ENCODE results near the gene LHX3.

Gene LHX3

GRCh38 chr9:136174779-136175615 lies 29.9 kb downstream of the LHX3 start:
- peak in 1 of 2 experiments; percentile 35 for DNase-seq

DNA sequence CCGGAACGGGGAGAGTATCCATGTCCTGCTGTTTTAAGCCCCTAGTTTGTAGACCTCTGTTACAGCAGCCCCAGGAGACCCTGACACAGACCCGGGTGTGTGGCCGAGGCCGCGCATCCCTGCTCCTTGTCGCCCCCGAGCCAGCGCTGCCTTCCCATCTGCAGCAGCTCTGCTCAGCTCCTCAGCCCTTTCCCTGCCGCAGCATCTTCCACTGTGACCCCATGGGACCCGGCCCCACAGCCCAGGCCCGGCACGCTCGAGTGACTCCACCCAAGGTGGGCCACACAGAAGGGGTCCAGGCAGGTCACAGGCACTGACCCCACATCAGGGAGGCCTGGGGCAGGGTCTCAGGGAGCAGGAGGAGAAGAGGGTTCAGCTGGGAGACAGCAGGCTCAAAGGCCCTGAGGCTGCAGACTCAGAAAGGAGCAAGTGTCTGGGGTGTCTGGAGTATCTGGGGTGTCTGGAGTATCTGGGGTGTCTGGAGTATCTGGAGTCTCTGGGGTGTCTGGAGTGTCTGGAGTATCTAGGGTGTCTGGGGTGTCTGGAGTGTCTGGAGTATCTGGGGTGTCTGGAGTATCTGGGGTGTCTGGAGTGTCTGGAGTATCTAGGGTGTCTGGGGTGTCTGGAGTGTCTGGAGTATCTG lies 31.2 kb downstream of the LHX3 start:
- DNase-seq = no peak

GRCh38 chr9:136172412-136173079 lies 32.4 kb downstream of the LHX3 start:
- no peak for DNase-seq

DNA sequence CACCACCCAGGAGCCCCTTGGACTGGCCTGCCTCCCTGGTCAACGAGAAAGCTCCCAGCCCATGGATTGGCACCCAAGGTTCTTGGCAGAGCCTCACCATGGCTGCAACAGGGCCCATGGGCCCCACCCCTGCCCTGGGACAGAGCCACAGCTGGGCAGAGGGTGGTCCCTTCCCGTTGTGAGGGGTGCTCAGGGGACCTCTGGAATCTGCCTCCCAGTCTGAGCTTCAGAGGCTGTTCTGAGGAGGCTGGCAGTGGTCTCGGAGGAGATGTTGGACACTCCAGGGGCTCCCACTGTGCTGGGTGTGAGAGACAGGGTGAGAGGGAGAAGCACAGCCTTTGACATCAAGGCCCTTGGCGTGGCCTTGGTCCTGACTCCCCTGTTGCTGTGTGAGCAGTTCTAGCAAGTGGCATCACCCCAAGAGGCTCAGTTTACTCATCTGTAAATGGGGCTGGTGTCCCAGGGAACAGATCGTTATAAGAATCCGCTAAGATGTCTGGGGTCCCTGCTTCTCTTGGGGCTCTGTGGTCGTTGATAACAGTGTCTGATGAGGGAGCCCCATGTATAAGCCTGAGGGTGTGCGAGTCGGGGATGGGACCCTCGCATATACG lies 33.0 kb downstream of the LHX3 start:
- DNase-seq = no peak

- DNase-seq = peak in 1 of 2 experiments; percentile 47
Measured at GRCh38 chr9:136171009-136171800, 33.7 kb downstream of the LHX3 start.

GRCh38 chr9:136170006-136170901 lies 34.7 kb downstream of the LHX3 start:
- peak in 1 of 2 experiments; percentile 49 for DNase-seq

- no peak for DNase-seq
Measured at GRCh38 chr9:136169495-136169894, 35.4 kb downstream of the LHX3 start.

DNA sequence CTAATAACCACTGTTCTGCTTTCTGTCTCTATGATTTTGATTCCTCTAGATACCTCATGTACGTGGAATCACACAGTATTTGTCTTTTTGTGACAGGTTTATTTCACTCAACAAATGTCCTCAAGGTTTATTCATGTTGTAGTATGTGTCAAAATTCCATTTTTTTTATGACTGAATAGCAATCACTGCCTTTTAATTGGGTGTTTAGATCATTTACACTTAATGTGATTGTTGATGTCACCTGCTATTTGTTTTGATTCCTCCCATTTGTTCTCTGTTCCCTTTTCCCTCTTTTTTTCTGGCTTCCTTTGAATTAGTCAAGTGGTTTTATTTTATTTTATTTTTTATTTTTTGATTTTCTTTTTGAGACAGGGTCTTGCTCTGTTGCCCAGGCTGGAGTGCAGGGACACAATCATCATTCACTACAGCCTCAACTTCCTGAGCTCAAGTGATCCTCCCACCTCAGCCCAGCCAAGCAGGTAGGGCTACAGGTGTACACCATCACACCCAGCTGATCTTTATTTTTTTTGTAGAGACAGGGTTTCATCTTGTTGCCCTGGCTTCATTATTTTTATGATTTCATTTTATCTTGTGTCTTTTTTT lies 41.6 kb downstream of the LHX3 start:
- no peak for DNase-seq

DNA sequence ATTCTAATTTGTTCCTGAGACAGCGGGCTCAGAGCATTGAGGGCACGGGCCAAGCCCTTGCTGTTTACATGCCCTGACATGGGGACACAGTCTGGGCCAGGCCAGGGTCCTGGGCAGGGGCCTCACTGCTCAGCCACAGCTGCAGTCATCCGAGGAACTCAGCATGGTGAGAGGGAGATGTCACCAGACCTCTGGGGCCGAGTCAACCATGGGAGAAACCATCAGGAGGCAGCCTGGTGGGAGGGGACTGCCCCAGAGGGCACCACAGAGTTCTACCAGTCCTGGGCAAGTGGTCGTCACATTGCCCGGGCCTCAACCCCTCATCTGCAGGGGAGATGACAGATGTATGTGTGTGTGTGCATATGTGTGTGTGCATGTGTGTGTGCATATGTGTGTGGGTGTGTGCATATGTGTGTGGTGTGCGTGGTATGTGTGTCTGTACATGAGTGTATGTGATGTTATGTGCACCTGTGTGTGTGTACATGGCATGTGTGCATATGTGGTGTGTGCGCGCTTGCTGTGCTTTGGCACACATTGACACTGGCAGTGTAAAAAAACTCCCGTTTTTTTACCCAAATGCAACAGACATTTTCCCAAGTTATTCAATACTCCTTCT lies 43.8 kb downstream of the LHX3 start:
- DNase-seq = no peak

GRCh38 chr9:136160381-136160841 lies 44.5 kb downstream of the LHX3 start:
- no peak for DNase-seq

- no peak for DNase-seq
Measured at GRCh38 chr9:136159851-136160250, 45.1 kb downstream of the LHX3 start.

- no peak for DNase-seq
Measured at GRCh38 chr9:136157477-136158265, 47.3 kb downstream of the LHX3 start.

DNA sequence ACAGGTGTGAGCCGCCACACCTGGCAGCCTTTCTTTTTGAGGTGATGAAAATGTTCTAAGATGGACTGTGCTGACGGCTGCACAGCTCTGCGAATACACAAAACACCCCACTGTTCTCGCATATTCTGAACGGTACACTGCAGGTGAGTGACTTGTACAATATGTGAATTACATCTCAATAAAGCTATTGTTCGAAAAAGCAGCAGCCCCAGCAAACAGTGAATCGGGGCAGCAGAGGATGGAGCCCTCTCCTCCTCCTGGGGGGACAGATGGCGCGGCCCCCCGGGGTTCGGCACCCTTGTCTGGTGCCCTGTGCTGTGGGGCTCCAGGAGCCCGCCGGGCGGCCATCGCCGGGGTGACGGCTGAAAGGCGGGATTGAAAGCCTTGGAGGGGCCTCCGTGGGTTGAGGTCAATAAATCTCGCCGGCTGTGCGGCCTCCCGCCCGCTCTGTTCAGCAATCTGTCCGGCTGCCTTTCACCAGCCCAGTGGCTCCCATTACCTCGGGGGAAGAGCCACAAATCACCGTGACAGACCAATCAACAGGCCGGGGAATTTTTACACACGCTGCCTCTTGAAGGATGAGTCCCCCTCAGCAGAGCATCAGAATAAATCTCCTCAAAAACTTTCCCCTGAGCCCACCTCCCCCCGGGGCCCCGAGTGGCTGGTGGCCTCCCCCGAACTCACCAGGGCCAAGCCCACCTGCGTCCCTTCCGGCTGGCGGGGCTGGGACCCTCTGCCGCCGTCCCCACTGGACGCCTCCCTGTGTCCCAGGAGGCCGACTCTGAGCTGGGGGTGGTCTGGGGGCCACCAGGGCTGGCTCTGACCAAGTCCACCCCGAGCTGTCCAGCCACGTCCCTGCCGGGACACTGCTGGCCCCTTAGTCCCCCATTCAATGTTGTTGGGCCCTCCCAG lies 48.5 kb downstream of the LHX3 start:
- no peak for DNase-seq

DNA sequence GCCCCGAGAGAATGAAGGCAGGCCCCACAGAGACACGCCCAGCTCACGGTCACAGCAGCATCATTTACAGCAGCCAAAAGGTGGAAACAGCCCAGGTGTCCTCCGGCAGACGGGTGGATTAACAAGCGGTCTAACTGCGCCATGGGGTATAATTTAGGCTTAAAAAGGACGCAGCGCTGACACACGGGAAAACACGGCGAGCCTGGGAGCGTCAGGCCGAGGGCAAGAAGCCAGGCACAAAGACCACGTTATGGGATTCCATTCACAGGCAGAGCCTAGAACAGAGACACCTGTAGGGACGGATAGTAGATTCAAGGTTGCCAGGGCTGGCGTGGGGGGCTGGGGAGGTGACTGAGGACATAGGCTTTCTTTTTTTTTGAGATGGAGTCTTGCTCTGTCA lies 49.4 kb downstream of the LHX3 start:
- DNase-seq = no peak

DNA sequence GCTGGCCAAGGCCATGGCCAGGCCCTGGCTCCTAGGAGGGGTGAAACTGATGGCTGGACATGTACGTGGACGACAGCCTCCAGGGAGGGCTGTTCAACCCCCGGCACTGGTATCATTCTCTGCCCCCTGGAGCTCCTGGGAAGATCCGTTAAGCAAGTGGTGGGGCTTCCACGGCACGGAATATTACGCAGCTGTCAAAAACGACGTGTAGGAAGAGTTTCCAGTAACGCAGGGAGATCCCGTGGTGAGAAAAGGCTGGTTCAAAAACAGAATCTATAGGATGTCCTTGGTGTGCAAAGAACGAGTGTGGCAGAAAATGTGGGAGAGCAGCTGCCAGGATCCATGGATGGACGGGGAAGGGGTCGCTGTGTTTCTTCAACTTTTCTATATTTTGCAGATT lies 50.0 kb downstream of the LHX3 start:
- no peak for DNase-seq

DNA sequence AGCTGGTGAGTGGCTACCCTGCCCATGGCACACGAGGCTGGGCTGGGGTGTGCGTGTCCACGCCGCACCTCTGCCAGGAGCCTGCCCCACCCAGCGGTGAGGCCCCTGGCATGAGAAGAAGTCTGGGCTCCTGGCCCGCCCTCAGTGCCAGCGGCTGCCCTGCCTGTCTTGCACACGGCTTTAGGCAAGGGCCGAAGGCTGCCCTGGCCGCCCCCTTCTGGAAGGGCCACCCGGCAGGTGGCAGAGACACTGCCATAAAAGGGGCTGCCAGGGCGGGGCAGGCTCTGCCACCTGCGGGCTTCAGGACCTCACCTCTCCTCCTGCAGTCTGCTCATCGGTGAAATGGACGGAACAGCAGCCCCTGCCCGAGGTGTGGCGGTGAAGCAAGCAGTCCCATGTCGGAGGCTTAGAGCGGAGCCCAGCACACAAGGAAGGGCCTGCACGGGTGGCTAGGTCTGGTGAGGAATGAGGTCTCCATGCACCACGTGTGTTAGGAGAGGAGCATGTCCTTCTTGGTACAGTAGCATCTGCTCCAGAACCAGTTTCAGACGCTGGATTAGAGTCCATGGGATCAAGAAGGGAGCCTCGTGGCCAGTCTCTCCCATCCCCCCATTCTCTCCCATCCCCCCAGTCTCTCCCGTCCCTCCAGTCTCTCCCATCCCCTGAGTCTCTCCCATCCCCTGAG lies 51.4 kb downstream of the LHX3 start:
- no peak for DNase-seq

- no peak for DNase-seq
Measured at GRCh38 chr9:136152931-136153330, 52.0 kb downstream of the LHX3 start.

DNA sequence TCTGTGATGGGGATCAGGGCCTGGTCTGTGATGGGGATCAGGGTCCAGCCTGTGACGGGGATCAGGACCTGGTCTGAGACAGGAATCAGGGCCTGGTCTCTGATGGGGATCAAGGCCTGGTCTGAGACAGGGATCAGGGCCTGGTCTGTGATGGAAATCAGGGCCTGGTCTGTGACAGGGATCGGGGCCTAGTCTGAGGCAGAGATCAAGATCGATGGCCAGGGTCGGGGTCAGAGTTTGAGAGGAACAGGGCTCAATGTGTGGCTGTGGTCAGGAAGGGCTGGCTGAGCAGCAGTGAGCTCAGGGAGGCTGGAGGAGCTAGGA lies 52.4 kb downstream of the LHX3 start:
- DNase-seq = no peak

Measured in NCI-H524 (cell line).